Vagina (tissue), 2 donors: Measurements from ENCODE around the gene TSHZ1. TPM values are rescaled to one million over a fixed set of nuclear protein-coding genes. Genes with fewer than 3 reads are reported as not detected.

Source experiments
- DNase-seq, 2 donors: peaks; one replicate each; pipeline ENCODE4 v3.0.0-alpha.2; 2017; ENCODE audit errors: extremely low spot score in 2 of 2
- H3K27ac ChIP-seq: fragments of 200-600 bp; sonication (generic); one replicate; pipeline ENCODE4 v1.5.1; 2019
- H3K27me3 ChIP-seq: fragments of 200-600 bp; sonication (generic); one replicate; pipeline ENCODE4 v1.5.1; 2019
- H3K36me3 ChIP-seq, 2 donors: fragments of 200-600 bp; sonication (generic); one replicate each; pipeline ENCODE4 v1.5.1; 2017 to 2019
- H3K4me1 ChIP-seq: fragments of 200-600 bp; sonication (generic); one replicate; pipeline ENCODE4 v1.5.1; 2019
- H3K4me3 ChIP-seq, 2 donors: fragments of 200-600 bp; sonication (generic); 1 replicate in 1 of 2; 2 replicates in 1 of 2; pipeline ENCODE4 v1.5.1; 2016 to 2019
- H3K9me3 ChIP-seq: fragments of 200-600 bp; sonication (generic); one replicate; pipeline ENCODE4 v1.5.1; 2019
- POLR2A ChIP-seq, 2 donors: fragments of 450-650 bp; IDR thresholded peaks; one replicate each; pipeline ENCODE4 v1.6.1; 2017; ENCODE audit warnings: antibody characterized with exemption in 2 of 2, mild to moderate bottlenecking in 2 of 2, moderate library complexity in 2 of 2
- POLR2AphosphoS5 ChIP-seq, 2 donors: sonication (generic); formaldehyde crosslinking; IDR thresholded peaks; one replicate each; pipeline ENCODE4 v1.9.0; 2017; ENCODE audit warnings: antibody characterized with exemption in 2 of 2, mild to moderate bottlenecking in 2 of 2, low read depth in 1 of 2; ENCODE audit not compliant: insufficient read depth in 1 of 2
- intact Hi-C: fragments of 100-400 bp; cut with DNase I; formaldehyde crosslinking; loops from one replicate; pipeline ENCODE4 v1.15.1; 2023
- total RNA-seq: library from RNA; depleted of rRNA; stranded (reverse); fragments of >200 nt; gene quantifications from one replicate; pipeline ENCODE4 v1.2.3, GENCODE V29; 2016
- TF ChIP-seq, protein P1 (sequence below), 3 experiments: fragments of 450-650 bp in 2 of 3; fragments of 200-600 bp in 1 of 3; sonication (generic) in 1 of 3; IDR thresholded peaks; one replicate each; pipeline ENCODE4 v1.5.1; 2017 to 2019; ENCODE audit warnings: antibody characterized with exemption in 3 of 3, mild to moderate bottlenecking in 2 of 3, moderate library complexity in 2 of 3

TSHZ1 gene
- total RNA-seq, 1 donor from 2014 or later, result 23.3 TPM

DNA sequence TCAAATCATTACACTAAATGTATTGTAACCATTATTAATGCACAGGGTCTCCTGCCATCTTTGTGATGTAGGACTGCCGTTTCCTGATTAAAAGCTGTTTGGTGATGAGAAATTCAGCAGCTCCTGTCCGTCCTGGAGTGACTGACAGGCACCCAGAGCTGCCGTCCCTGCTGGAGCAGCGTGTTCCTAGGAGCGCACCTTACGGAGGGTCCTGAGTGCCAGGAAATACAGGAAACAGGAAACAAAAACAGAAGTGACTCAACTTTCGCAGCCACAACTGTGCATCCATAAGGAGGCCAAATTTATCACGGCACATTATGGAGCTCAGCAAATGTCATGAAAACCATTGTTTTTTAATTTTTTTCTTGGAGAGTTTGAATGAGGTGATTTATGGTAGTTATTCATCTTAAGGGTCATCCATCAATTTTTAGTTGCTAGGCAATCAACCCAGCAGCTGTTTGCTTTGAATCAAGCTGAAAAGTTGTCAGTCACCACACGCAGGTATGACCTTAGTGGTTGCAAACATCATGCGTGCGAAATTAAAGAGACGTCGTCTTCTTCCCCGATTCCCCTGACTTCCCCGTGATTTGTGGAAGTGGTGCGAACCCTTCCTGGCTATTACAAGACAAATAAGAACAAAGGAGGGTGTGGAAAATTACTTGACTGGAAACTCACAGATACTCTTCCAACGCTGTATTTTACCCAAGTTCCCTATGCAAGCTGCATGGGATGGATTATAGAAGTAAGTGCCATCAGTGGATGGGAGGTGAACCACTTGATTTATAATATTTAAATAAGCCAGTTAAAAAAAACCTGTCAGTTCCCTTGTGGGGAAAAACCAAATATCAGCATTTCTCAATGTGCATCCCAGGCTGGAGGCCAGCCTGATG, 19.8 kb downstream of the TSHZ1 start:
- Histone ChIP-seq H3K4me1 (peaks cover 39% of the 10 kb centered on the region), H3K4me3 (no peak overlapping the region), H3K27me3 (no peaks in the 10 kb centered on the region), H3K36me3 (no peaks in the 10 kb centered on the region), H3K9me3 (no peaks in the 10 kb centered on the region), H3K27ac (no peak overlapping the region)
- intact Hi-C loops, result no loop called here
- peak in 1 of 2 donors; percentile 49 for DNase-seq
- TF ChIP-seq, protein P1, sequence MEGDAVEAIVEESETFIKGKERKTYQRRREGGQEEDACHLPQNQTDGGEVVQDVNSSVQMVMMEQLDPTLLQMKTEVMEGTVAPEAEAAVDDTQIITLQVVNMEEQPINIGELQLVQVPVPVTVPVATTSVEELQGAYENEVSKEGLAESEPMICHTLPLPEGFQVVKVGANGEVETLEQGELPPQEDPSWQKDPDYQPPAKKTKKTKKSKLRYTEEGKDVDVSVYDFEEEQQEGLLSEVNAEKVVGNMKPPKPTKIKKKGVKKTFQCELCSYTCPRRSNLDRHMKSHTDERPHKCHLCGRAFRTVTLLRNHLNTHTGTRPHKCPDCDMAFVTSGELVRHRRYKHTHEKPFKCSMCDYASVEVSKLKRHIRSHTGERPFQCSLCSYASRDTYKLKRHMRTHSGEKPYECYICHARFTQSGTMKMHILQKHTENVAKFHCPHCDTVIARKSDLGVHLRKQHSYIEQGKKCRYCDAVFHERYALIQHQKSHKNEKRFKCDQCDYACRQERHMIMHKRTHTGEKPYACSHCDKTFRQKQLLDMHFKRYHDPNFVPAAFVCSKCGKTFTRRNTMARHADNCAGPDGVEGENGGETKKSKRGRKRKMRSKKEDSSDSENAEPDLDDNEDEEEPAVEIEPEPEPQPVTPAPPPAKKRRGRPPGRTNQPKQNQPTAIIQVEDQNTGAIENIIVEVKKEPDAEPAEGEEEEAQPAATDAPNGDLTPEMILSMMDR (IDR thresholded peaks at IDR 0.05), result no peak
- no peak for TF ChIP-seq POLR2AphosphoS5 (IDR thresholded peaks at IDR 0.05; ENCODE audit: insufficient read depth in 1 of 2, low read depth in 1 of 2)
- TF ChIP-seq POLR2A (IDR thresholded peaks at IDR 0.05), result no peak

DNA sequence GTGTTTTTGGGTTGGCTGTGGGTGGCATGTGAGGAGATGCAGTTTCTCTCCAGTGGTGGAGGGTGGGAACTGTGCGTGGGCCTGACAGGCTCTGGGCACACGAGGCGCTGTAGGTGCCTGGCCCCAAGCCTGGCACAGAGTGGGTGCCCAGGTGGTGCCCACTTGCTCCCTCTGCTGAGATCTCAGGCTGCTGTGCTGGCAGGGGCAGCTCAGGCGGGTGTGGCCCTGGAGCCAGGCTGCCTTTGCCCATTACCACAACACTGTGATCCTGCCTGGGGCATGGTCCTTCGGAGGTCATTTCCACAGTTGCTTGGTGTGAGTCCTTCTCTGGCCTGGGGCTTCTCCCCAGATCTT, 20.4 kb downstream of the TSHZ1 start:
- intact Hi-C loops, result no loop called here
- Histone ChIP-seq H3K9me3 (no peaks in the 10 kb centered on the region), H3K4me1 (peaks cover 35% of the 10 kb centered on the region), H3K27ac (no peak overlapping the region), H3K4me3 (no peak overlapping the region), H3K27me3 (no peaks in the 10 kb centered on the region), H3K36me3 (no peaks in the 10 kb centered on the region)
- DNase-seq, result peak in 1 of 2 donors; percentile 74
- TF ChIP-seq POLR2A (IDR thresholded peaks at IDR 0.05) (no peak), POLR2AphosphoS5 (IDR thresholded peaks at IDR 0.05; ENCODE audit: insufficient read depth in 1 of 2, low read depth in 1 of 2) (no peak)
- TF ChIP-seq, protein P1 (IDR thresholded peaks at IDR 0.05), result no peak

DNA sequence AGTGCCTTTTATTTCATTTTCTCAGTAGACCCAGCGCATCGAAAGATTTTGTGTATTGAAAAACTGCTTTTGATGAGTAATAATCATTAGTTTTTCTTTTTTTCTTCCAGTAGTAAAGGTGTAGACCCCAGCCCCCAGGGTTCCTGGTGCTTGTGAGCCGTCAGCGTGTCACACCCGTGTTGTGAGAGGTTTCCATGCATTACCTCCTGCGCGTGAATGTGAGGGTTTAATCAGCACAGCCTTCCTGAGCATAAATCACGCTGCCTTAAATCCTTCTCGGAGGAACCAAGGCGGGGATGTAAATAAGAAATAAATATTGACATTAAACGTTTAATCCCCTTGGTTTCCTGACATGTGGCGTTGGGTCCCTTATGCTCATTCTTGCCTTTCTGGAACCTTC, 24.3 kb downstream of the TSHZ1 start:
- H3K9me3 ChIP-seq, result no peaks in the 10 kb centered on the region
- no peak overlapping the region for H3K27ac ChIP-seq
- peaks cover 17% of the 10 kb centered on the region for H3K4me1 ChIP-seq
- H3K27me3 ChIP-seq, result no peaks in the 10 kb centered on the region
- DNase-seq, result no peak
- no peak overlapping the region for H3K4me3 ChIP-seq
- TF ChIP-seq POLR2A (IDR thresholded peaks at IDR 0.05), result no peak
- TF ChIP-seq, protein P1 (IDR thresholded peaks at IDR 0.05), result no peak
- TF ChIP-seq POLR2AphosphoS5 (IDR thresholded peaks at IDR 0.05; ENCODE audit: insufficient read depth in 1 of 2, low read depth in 1 of 2), result no peak
- H3K36me3 ChIP-seq, result no peaks in the 10 kb centered on the region
- intact Hi-C loops, result no loop called here

DNA sequence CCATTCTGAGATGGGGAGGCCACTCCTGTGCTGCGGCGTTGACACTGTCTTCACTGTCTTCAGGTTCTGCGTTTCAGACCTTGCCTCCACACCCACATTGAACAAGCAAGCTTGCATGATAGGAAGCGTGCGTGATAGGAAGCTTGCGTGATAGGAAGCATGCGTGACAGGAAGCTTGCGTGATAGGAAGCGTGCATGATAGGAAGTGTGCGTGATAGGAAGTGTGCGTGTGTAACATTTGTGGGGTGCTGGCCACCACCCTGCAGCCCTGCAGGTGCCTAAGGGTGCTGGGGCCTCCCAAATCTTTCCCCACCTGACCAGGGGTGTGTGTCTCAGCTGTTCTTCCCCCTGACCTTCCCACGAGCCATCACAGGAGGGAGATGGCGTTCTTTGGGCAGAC, 25.3 kb downstream of the TSHZ1 start:
- H3K36me3 ChIP-seq, result no peaks in the 10 kb centered on the region

More for the DNA sequence above, 25.3 kb downstream of the TSHZ1 start:
- Histone ChIP-seq H3K4me3 (no peak overlapping the region), H3K9me3 (no peaks in the 10 kb centered on the region), H3K4me1 (peaks cover 14% of the 10 kb centered on the region), H3K27ac (no peak overlapping the region), H3K27me3 (no peaks in the 10 kb centered on the region)
- no peak for DNase-seq
- intact Hi-C loops, result no loop called here
- TF ChIP-seq POLR2AphosphoS5 (IDR thresholded peaks at IDR 0.05; ENCODE audit: insufficient read depth in 1 of 2, low read depth in 1 of 2) (no peak), POLR2A (IDR thresholded peaks at IDR 0.05) (no peak)
- TF ChIP-seq, protein P1 (IDR thresholded peaks at IDR 0.05), result no peak
